CD4-positive, alpha-beta T cell treated with Interleukin-15 for 4 hours (primary cell): Measurements from ENCODE around the gene KCNN4.
"Not testable (repeated sequence)": the region's sequence is repeated elsewhere in the genome, so short reads cannot be mapped to it uniquely, and the experiment has no call there.

Experiments
- DNase-seq: peaks from one replicate; pipeline ENCODE4 v3.0.0-alpha.2; 2020; ENCODE audit warnings: low spot score

KCNN4 gene

GRCh38 chr19:43780706-43781525 lies at the start of gene KCNN4:
TSS of gene KCNN4 (minus strand) at chr19:43780973. CDS start at chr19:43780861, 112 bp downstream.
- DNase-seq = peak; percentile 87

DNA sequence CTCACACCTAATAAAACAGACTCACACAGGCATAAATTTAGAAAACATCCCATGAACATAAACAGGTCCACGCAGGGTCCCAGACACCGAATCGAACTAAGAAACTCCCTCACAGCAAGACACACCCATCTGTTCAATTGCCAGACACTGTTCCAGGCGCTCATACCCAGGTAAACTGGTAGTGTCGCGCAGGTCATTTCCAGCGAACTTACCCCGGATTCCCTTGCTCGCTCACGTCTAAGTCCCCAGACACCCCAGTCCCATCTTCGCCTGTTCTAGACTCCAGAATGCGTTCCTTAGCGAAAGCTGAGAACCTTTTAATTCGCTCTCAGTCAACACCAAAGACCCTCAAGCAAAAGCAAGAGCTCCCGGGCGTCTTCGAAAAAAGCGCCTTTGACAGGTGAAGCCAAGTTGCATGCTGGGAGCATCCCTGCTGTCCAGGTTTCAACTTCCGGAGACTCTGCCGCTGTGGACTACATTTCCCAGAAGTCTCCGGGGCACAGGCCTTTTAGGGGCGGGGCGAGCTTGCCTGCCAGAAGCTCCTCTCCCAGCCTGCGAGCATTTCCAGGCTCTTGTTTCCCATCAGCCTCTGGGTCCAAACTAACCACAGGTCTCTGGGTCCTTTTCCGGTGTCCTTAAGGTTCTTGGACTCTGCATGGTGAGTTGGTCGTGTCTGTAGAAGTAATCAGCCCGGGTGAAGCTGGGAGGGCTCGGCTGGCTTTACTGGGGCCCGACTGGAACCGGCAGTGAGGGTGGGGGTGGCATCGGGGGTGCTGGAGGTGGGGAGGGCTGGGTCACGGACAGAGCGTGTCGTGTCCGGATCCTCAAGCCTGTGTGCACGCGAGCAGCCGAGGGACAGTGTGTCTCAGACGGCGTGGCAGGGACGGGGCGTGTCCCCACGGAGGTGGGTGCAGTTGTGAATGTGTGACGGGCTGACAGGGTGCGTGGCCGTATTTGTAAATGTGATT lies 46.3 kb upstream of the KCNN4 start, which contains the start of gene ZNF283:
ZNF283 (plus strand) TSS at position 535 of the 968 bp plus-strand sequence. CDS start 6,184 bp downstream, outside the sequence.
- peak; percentile 86 for DNase-seq

DNA sequence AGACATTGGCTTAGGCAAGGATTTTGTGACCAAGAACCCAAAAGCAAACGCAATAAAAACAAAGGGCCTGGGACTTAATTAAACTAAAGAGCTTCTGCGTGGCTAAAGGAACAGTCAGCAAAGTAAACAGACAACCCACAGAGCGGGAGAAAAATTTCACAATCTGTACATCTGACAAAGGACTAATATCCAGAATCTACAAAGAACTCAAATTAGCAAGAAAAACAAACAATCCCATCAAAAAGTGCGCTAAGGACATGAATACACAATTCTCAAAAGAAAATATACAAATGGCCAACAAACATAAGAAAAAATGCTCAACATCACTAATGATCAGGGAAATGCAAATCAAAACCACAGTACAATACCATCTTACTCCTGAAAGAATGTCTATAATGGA lies 43.8 kb upstream of the KCNN4 start:
- DNase-seq = not testable (repeated sequence)

- not testable (repeated sequence) for DNase-seq
Observed at GRCh38 chr19:43823856-43824255, 43.1 kb upstream of the KCNN4 start.

DNA sequence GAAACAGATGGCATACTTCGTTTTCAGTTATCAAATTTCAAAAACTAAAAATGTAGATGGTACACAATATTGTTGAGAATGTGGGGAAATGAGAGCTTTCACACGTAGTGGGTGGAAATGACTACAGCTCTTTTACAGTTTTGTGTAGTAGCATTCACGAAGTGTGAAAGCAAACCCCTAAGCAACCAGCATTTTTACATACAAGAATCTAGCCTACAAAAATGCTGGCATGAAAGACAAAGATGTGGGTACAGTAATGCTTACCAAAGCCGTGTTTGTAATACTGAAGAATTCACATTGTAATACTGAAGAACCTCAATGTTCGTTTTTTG lies 40.1 kb upstream of the KCNN4 start:
- no peak for DNase-seq

GRCh38 chr19:43820098-43820883 lies 39.5 kb upstream of the KCNN4 start:
- DNase-seq = peak; percentile 17

- DNase-seq = no peak
Observed at GRCh38 chr19:43818500-43818899, 37.7 kb upstream of the KCNN4 start.

DNA sequence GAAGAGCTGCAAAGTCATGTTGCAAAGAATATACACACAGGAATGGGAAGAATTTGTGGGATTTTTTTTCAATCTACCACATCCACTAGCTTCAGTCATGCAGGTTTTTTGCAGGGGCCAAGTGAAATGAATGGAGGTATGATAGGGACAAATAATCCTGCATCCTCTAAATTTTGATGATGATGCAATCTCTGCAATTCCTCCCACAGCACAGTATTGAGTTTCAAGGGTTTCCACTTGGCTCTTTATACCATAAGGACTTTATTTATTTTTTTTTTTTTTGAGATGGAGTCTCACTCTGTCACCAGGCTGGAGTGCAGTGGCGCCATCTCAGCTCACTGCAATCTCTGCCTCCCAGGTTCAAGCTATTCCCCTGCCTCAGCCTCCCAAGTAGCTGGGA lies 36.7 kb upstream of the KCNN4 start:
- not testable (repeated sequence) for DNase-seq

- DNase-seq = no peak
Observed at GRCh38 chr19:43814663-43815352, 34.0 kb upstream of the KCNN4 start.

- DNase-seq = peak; percentile 38
Observed at GRCh38 chr19:43812688-43813087, 31.9 kb upstream of the KCNN4 start.

- DNase-seq = no peak
Observed at GRCh38 chr19:43812259-43812658, 31.5 kb upstream of the KCNN4 start.

GRCh38 chr19:43811837-43812236 lies 31.1 kb upstream of the KCNN4 start:
- no peak for DNase-seq

- DNase-seq = peak; percentile 61
Observed at GRCh38 chr19:43809762-43810696, 29.3 kb upstream of the KCNN4 start.

DNA sequence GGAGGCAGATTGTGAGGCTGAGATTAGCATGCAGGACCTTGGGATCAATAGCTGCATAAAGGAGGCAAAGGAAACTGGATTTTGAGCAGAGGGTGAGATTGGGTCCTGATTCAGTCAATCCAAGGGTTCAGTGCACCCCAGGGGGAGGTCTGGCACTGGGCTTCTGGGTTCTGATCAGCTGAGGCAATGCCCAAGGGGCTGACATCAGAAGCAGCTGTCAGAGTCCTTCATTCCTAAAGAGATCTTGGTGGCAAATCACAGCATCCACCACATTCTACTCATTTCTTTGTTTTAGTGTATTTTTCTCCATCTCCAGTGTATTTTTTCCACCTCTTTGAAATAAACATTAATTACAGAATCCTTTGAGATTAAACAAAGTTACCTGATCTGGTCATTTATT lies 26.9 kb upstream of the KCNN4 start:
- no peak for DNase-seq

DNA sequence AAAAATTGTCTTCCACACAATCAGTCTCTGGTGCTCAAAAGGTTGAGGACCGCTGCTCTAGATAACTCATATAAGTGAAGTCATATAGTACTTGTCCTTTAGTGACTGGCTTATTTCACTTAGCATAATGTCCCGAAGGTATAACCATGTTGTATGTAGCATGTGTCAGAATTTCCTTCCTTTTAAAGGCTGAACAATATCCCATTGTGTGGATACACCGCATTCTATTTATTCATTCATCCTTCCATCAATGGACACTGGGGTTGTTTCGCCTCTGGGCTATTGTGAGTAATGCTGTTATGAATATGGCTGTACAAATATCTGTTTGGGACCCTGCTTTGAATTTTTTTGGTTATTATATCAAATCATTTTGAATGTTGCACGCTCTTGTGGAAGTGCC lies 26.1 kb upstream of the KCNN4 start:
- no peak for DNase-seq

DNA sequence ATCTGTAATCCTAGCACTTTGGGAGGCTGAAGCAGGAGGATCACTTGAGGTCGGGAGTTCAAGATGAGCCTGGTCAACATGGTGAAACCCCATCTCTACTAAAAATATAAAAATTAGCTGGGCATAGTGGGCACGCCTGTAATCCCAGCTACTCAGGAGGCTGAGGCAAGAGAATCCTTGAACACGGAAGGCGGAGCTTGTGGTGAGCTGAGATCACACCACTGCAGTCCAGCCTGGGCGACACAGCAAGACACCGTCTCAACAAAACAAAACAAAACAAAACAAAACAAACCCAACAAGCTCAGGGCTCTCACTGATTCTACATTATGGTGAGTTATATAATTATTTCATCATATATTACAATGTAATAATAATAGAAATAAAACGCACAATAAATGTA lies 25.6 kb upstream of the KCNN4 start:
- DNase-seq = not testable (repeated sequence)

GRCh38 chr19:43804432-43804831 lies 23.7 kb upstream of the KCNN4 start:
- DNase-seq = no peak

DNA sequence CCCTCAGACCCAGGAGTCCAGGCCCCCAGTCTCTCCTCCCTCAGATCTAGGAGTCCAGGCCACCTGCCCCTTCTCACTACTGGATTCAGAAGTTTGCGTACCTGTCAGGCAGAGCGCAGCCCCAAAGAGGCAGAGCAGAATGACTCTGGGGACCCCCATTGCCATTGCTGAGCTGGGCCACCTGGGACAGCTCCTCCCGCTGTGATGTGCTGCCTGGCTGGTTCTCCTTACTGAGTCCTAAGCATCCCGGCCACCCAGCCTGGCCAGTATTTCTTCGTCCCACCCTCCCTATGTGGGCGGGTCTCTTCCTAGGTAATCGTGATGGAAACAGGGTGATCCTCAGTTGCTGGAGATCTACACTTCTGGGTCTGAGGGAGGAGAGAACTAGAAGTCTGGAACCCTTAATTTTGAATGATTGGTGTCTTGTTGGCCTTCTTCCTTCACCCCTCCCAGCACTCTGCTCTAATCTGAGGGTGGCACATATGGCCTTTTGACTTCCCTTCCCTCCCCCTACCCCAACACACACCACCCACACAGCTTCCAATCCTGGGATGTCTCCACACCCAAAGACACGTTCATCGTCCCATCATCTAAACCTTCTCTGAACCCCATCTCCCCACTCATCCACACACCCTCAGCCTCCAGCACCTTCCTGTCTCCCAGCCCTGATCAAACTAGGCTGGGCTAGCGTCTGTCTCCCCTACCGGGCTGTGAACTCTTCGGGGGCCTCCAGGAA lies 21.6 kb upstream of the KCNN4 start, which contains the start of gene LYPD5:
LYPD5 (minus strand) TSS at position 232 of the 736 bp plus-strand sequence; CDS start at position 165, 67 bp downstream.
- DNase-seq = no peak

GRCh38 chr19:43799502-43800142 lies 18.8 kb upstream of the KCNN4 start:
- DNase-seq = no peak
